GM21360 (cell line): ENCODE measurements around the gene CAPN1.
"Not testable (repeated sequence)": the region's sequence is repeated elsewhere in the genome, so short reads cannot be mapped to it uniquely, and the experiment has no call there.

Experiments
- ATAC-seq: cut with Tn5 transposase; IDR thresholded peaks from one replicate; pipeline ENCODE4 v1.9.1; 2021; ENCODE audit warnings: mild to moderate bottlenecking, moderate library complexity; ENCODE audit not compliant: unreplicated experiment

Gene CAPN1

GRCh38 chr11:65215441-65216076 lies 33.8 kb downstream of the CAPN1 start:
- ATAC-seq, result no peak

GRCh38 chr11:65216830-65217229 lies 35.1 kb downstream of the CAPN1 start:
- no peak for ATAC-seq

- ATAC-seq, result no peak
These were observed 36.0 kb downstream of the CAPN1 start for GRCh38 chr11:65217441-65218423.

- no peak for ATAC-seq
These were observed 36.7 kb downstream of the CAPN1 start for GRCh38 chr11:65218446-65218845.

GRCh38 chr11:65219930-65220213 lies 38.1 kb downstream of the CAPN1 start:
- no peak for ATAC-seq

- ATAC-seq, result no peak
These were observed 39.3 kb downstream of the CAPN1 start for GRCh38 chr11:65221026-65221425.

- no peak for ATAC-seq
These were observed 41.3 kb downstream of the CAPN1 start for GRCh38 chr11:65223011-65223410.

GRCh38 chr11:65224930-65225278 lies 43.2 kb downstream of the CAPN1 start:
- ATAC-seq, result no peak

GRCh38 chr11:65225279-65226102 lies 43.8 kb downstream of the CAPN1 start:
- ATAC-seq, result no peak

GRCh38 chr11:65226103-65226442 lies 44.3 kb downstream of the CAPN1 start:
- no peak for ATAC-seq

- no peak for ATAC-seq
These were observed 46.2 kb downstream of the CAPN1 start for GRCh38 chr11:65227879-65228278.

- no peak for ATAC-seq
These were observed 54.7 kb downstream of the CAPN1 start for GRCh38 chr11:65236194-65237059.

GRCh38 chr11:65238302-65238701 lies 56.6 kb downstream of the CAPN1 start:
- ATAC-seq, result not testable (repeated sequence)

GRCh38 chr11:65241134-65241533 lies 59.4 kb downstream of the CAPN1 start:
- no peak for ATAC-seq

- no peak for ATAC-seq
These were observed 60.0 kb downstream of the CAPN1 start for GRCh38 chr11:65241692-65242091.

GRCh38 chr11:65242389-65242788 lies 60.7 kb downstream of the CAPN1 start:
- no peak for ATAC-seq

GRCh38 chr11:65243797-65244196 lies 62.1 kb downstream of the CAPN1 start:
- no peak for ATAC-seq

- ATAC-seq, result not testable (repeated sequence)
These were observed 63.3 kb downstream of the CAPN1 start for GRCh38 chr11:65245046-65245445.

- no peak for ATAC-seq
These were observed 64.8 kb downstream of the CAPN1 start for GRCh38 chr11:65246506-65246905.

GRCh38 chr11:65248184-65248710 lies 66.5 kb downstream of the CAPN1 start:
- not testable (repeated sequence) for ATAC-seq
